K562 (cell line): ENCODE measurements around the gene LY6G5B. TPM values are rescaled to one million over a fixed set of nuclear protein-coding genes. Genes with fewer than 3 reads are reported as not detected.
A peak's percentile ranks its signal among the peaks of the same experiment; 100 is the strongest.

Experiments used
- CEBPZ ChIP-seq: fragments of 150-350 bp; IDR thresholded peaks from 2 replicates; pipeline ENCODE4 v1.6.1; 2014; ENCODE audit warnings: low read depth, mild to moderate bottlenecking, low read length, borderline replicate concordance
- CTBP1 ChIP-seq: fragments of 450-650 bp; IDR thresholded peaks from 2 replicates; pipeline ENCODE4 v1.6.1; 2016; ENCODE audit warnings: borderline replicate concordance
- ELK3 ChIP-seq: fragments of 450-650 bp; formaldehyde crosslinking; IDR thresholded peaks from 2 replicates; pipeline ENCODE4 v1.4.0; 2020; ENCODE audit warnings: mild to moderate bottlenecking
- FOXJ2 ChIP-seq: fragments of 200-800 bp; sonication (Bioruptor generic); IDR thresholded peaks from 2 replicates; pipeline ENCODE4 v1.6.1; 2016; ENCODE audit warnings: missing genetic modification characterization, missing compliant biosample characterization
- MAX ChIP-seq: sonication (generic); formaldehyde crosslinking; IDR thresholded peaks from 2 replicates; pipeline ENCODE4 v1.9.0; 2022; ENCODE audit warnings: mild to moderate bottlenecking, missing genetic modification reagents
- MLLT1 ChIP-seq, 2 experiments: fragments of 450-650 bp; IDR thresholded peaks; 2 replicates each; pipeline ENCODE4 v1.6.1; 2016
- MYNN ChIP-seq, 2 experiments: sonication (generic); formaldehyde crosslinking in 1 of 2; IDR thresholded peaks; 2 replicates each; pipeline versions ENCODE4 v1.5.0 to v1.6.1; 2016 to 2020; ENCODE audit warnings: antibody characterized with exemption in 1 of 2, missing genetic modification reagents in 1 of 2
- PCBP2 ChIP-seq: fragments of 200-400 bp; formaldehyde crosslinking; IDR thresholded peaks from 2 replicates; pipeline ENCODE4 v1.6.1; 2018; ENCODE audit warnings: low read length, low read depth, mild to moderate bottlenecking, moderate library complexity; ENCODE audit not compliant: poor library complexity, severe bottlenecking
- STAT5B ChIP-seq: fragments of 250-450 bp; sonication (Bioruptor Pico); IDR thresholded peaks from 2 replicates; pipeline ENCODE4 v1.8.0; 2021; ENCODE audit warnings: mild to moderate bottlenecking, inconsistent platforms
- XRCC4 ChIP-seq: IDR thresholded peaks from one replicate; pipeline ENCODE4 v1.6.1; 2011; ENCODE audit not compliant: insufficient read depth, insufficient read length; ENCODE audit errors: extremely low read depth
- ZEB2 ChIP-seq: fragments of 450-650 bp; IDR thresholded peaks from 2 replicates; pipeline ENCODE4 v1.6.1; 2016
- ZNF407 ChIP-seq: fragments of 450-650 bp; IDR thresholded peaks from 2 replicates; pipeline ENCODE4 v1.6.1; 2016; ENCODE audit warnings: low read depth
- polyA plus RNA-seq, 8 experiments: library from polyadenylated mRNA; depleted of rRNA in 4 of 8; stranded (reverse) in 5 of 8; unstranded in 3 of 8; fragments of >200 nt; fragmentation: Nextera tagmentation in 2 of 8; fragmentation: Illumina TruSeq in 1 of 8; extraction: Ambion mirVana in 2 of 8; extraction: Trizol in 1 of 8; gene quantifications; 2 replicates each; pipeline versions ENCODE4 v1.2.1 to v1.2.3, GENCODE V29; 2011 to 2014; ENCODE audit warnings: inconsistent platforms in 1 of 8, missing spikeins in 1 of 8
- total RNA-seq, 7 experiments: library from RNA; depleted of rRNA in 6 of 7; stranded (reverse); fragments of >200 nt in 6 of 7; fragmentation: Illumina TruSeq in 2 of 7; extraction: Trizol in 2 of 7; gene quantifications; 2 replicates each; pipeline versions ENCODE4 v1.2.1 to v1.2.3, GENCODE V29; 2011 to 2021; ENCODE audit warnings: low replicate concordance in 1 of 7

Gene LY6G5B
- total and polyA plus RNA-seq, 9 of the 15 experiments (the other 6 are each of a cell fraction or from before 2014, with no cell fraction given), result 6.0 to 27.0 (median 7.5) TPM

GRCh38 chr6:31665501-31666336, 4.1 kb upstream of the LY6G5B start, which contains the start of gene CSNK2B (continued):
- no peak for TF ChIP-seq ELK3 (CRISPR knock-in tag)
- TF ChIP-seq CEBPZ, result no peak
- no peak for TF ChIP-seq XRCC4
- peak; percentile 59 for TF ChIP-seq MAX
- TF ChIP-seq ZNF407, result no peak
- no peak for TF ChIP-seq ZEB2
- peak; percentile 81 for TF ChIP-seq FOXJ2 (tag)
- TF ChIP-seq CTBP1, result 0 out of 2 replicates have a peak, but pooled peaks have one; percentile 29
- TF ChIP-seq MYNN (IDR thresholded peaks at IDR 0.05), result no peak
- no peak for TF ChIP-seq MYNN (CRISPR knock-in tag; IDR thresholded peaks at IDR 0.05)
- peak in 1 of 2 experiments; percentile 71; a peak in 1 of 4 replicates for TF ChIP-seq MLLT1 (IDR thresholded peaks at IDR 0.05)
- no peak for TF ChIP-seq STAT5B (CRISPR knock-in tag)
- no peak for TF ChIP-seq PCBP2
